ENCODE measurements around the gene HPS1.
A peak's percentile ranks its signal among the peaks of the same experiment; 100 is the strongest.
"Not testable (repeated sequence)": the region's sequence is repeated elsewhere in the genome, so short reads cannot be mapped to it uniquely, and the experiment has no call there.

HPS1 gene

DNA sequence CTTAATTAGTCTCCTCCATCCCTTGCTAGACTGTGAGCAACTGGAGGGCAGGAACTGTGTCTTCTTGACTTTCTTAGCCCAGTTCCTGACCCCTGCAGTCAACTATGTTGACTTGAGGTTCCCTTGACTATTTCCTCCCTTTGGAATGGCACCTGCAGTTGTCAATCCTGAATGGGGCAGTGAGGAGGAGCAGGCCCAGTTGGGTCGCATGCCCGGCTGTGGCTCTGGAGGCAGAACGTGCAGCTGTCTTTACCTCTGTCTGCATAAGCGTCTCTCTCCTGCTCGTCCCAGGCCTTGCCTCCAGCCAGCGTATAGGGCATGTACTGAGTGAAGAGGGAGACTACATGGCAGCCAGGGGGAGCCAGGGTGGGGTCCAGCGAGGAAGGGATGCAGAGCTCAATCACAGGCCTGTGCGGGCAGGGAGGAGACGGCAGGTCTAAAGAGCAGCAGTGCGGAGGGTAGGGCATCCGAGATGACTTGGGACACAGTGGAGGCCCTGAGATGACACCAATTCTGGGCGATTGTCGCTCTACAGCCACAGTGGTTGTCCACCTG lies 58.6 kb downstream of the HPS1 start:
- no peak for DNase-seq

DNA sequence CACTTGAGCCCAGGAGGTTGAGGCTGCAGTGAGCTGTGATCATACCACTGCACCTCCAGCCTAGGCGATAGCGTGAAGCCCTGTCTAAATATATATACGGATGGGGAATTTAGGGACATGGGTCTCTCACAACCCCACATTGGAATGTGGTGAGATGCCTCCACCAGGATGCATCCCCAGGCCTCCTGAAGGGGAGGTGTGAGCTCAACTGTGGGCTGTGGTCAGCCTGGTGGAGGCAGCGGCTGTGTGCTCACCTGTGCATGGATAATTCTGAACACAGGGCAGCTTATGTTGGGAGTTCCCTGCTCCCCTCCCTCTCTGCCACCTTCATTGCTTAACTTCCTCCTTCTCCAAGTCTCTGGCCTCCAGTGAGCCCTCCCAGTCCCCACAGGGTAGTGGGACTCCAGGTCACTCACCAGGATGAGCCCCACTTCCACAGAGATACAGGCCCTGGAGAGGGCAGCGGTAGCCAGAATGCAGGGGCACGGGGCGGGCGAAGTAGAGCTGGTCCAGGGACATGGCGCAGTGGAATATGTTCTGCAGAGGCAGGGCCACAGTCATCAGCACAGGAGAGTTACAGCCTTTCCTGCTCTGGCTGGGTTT lies 62.1 kb downstream of the HPS1 start:
- DNase-seq = no peak

DNA sequence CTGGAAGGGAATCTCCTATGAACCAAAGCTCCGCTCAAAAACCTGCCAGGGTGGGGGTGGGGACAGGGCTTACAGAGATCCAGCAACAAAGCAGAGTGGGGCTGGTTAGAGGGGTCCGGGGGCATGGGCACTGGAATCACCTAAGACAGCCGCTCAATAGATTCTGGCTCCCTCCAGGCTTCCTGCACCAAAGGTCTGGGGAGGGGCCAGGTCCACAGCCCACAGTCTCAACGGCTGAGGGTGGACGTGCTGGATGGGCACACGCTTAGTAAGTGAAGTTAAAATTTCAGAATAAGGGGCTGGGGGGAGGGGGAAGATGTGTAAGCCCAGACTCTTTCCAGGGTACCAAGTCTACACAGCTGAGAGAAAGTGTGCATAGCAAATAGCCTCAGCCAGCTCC lies 62.9 kb downstream of the HPS1 start:
- no peak for DNase-seq

DNA sequence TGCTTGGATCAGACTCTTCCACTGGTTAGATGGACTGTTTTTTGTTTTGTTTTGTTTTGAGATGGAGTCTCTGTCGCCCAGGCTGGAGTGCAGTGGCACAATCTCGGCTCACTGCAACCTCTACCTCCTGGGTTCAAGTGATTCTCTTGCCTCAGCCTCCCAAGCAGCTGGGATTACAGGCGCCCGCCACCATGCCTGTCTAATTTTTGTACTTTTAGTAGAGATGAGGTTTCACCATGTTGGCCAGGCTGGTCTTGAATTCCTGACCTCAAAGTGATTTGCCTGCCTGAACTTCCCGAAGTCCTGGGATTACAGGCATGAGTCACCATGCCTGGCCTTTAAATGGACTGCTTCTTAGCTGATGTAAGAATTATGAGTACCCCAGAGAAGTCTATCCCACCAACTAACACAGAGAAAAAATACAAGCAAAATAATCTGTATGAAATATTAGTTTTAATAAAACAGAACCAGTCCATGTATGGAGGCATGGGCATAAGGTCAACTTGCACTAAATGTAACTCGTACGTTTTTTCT lies 63.5 kb downstream of the HPS1 start:
- not testable (repeated sequence) for DNase-seq

DNA sequence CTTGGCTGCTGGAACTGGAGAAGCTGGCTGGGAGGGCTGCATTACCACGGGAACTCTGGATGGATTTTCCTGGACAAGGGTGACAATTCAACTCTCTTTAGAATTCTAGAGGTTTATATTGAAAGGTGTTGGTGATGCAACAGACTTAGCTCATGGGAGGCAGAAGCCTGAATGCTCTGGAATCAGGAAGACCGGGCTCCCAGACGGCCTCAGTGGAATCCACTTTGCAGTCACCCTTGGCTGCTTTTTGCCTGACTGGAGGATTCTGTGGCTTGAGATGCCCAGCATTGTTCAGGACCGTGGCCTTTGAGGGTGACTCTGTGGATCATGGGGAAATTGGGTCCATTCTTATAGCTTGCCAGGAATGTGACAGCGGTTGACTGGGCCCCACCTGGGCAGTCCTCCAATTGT lies 64.0 kb downstream of the HPS1 start:
- no peak for DNase-seq

DNA sequence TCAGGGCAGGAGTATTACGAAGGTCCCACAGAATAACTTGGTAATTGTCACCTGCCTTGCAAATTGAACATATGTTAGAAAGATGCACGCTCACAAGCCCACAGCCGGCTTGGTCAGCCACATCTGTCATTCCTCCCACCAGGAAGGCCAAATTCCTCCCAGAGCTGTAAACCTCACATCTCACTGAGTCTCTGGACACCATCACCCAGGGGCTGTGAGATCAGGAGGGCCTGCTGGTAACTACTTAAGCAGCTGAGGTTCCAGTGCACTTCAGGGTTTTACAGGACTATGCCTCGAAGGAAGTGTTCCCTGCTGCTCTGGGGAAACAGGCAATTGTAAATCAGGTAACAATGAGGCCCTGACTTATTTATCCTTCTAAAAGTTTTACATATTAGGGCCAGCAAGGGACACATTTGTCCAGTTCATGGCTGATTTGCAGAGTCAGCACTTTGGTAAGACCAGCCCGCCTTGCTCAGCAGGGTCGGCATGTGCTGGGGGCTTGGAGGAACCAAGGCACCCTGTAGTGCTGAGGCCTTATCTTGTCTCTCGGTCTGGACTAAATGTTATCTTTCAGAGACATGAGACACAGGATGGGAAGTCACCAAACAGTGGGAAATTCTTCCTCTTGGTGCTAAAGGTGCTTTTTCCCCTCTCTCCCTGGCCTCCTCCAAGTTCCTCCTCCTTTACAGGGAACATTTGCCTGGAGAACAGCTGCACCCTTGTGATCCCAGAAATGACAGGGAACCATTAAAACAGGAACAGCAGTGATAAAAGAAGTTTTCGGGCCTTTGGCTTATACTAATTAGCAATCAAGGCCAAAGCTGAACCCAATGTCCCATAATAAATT lies 66.0 kb downstream of the HPS1 start:
- no peak for DNase-seq

DNA sequence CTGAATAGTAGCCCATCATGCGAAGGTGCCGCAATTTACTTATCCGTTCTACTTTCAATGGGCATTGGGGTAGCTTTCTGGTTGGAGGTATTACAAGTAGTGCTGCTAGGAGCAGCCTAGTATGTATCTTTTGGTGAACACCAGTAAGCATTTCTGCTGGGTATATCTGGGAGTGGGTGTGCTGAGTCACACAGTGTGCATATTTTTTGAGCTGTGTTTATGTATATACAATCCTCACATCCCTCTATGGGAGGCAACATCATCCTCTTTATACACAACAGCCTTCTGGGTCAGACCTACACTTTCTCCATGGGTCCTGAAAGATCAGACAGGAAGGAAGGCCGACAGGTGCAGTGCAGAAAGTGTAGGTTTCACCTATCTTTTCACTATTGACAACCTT lies 68.0 kb downstream of the HPS1 start:
- no peak for DNase-seq

DNA sequence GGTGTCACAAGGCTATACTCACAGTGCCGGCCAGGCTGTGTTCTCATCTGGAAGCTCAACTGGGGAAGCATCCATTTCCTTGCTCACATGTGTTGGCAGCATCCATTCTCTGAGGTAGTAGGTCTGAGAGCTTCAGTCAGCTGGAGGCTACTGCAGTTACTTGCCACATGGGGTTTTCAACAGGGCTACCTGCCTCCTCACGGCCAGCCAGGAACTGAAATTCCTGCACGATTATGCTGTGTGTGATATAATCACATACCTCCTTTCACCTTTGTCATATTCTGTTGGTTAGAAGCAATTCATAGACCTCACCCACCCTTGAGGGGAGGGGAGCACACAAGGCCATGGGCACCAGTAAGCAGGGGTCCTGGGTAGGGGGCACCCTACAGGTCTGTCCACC lies 69.2 kb downstream of the HPS1 start:
- DNase-seq = no peak

DNA sequence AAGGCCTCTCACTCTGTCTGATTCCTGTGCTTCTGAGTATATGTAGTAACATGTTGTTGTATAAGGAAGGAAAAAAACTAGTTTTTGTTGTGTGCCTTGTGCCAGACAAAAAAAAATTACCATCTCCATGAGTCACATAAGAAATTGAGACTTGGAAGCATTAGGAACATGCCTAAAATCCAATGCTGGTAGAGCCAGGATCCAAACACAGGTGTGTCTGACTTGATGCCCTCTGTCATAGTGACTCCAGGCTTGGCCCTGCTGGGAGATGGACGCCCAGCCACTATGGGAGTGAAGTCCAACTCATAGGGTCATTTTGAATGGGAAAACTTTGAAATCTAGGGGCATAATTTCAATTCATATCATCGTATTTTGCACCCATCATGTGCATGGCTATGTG lies 69.7 kb downstream of the HPS1 start:
- DNase-seq = no peak

DNA sequence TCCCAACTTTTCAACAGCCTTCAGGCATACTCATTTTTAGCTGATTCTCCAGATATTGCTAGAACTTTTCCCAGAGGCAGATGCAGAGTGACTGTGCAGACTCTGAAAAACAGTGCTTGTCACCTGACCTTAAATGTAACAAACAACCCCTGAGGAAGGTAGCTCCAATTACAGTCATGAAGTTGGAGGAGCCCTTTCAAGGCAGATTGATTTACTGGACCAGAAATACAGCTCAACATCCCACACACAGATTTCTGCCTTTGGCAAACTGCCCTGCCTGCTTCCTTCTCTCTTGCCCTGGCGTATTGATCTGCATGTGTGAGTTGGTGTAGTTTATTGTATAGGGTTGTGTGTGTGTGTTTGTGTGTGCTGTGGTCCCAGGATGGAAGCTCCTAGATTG lies 70.2 kb downstream of the HPS1 start:
- peak; percentile 8 for DNase-seq

DNA sequence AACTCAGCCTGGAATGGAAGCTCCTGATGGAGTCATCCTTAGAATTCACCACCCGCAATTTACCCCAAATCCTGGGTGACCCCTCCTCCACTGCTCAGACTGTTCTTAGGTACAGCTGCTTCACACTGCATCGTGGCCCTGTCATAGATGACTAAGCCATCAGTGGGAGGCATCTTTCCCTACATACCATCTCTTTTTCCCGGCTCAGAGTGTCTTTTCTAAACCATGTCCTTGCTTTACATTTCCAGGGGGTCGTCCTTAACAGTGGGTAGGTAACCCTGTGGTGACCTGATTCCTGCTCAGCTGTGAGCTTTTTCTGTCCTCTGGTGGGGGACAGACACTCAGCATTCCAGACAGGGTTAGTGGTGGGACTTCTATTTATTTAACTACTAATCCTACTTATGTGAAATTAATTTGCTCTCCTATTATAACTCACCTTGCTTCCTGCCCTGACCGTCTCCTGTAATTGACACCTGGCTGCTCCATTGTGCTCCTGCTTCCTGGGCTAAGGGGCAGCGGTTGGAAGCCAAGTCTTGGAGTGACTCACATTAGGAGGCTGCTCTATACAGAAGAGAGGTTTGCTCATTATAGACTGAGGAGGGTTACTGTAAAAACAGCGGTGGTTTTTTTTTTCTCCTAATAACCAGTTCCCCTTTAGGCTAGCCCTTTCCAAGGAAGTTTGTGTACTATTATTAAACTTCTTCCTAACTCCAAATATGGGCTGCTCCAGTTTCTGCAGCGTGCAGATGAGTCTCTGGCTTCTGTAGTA lies 72.3 kb downstream of the HPS1 start:
- peak; percentile 16 for DNase-seq

DNA sequence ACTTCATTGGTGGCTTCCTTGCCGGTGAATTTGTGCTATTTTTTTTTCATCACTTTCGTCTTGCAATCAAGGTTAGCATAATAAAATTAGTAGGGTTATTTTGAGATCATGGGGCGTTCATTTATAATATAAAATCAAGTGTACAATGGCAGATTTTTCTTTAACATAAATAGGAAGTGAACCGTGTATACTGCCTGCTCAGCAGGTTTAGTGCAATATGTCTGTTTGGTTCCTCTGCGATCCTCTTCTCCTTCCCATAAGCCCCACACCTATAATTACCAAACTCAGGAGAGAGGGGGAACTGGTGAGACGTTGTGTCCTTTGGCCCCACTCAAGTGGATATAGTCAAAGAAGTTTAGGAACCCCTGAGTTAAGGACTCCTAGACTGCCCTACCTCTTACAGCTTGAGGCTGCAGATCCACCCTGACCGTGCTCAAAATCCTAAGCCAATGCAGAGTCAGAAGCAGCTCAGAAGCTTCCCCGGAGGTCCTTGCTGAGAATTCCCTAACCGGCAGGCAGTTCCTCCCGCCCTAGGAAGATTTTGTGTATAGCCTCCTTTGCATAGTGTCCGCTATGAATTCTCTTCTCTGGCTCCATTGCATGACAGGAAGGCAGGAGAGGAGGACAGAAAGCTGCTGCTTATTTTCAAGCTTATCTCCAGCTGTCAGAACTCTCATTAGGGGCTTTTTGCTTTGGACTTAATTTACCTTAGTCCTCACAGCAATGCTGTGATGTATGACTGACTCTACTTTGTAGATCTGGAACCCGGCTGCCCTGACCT lies 73.3 kb downstream of the HPS1 start:
- no peak for DNase-seq

DNA sequence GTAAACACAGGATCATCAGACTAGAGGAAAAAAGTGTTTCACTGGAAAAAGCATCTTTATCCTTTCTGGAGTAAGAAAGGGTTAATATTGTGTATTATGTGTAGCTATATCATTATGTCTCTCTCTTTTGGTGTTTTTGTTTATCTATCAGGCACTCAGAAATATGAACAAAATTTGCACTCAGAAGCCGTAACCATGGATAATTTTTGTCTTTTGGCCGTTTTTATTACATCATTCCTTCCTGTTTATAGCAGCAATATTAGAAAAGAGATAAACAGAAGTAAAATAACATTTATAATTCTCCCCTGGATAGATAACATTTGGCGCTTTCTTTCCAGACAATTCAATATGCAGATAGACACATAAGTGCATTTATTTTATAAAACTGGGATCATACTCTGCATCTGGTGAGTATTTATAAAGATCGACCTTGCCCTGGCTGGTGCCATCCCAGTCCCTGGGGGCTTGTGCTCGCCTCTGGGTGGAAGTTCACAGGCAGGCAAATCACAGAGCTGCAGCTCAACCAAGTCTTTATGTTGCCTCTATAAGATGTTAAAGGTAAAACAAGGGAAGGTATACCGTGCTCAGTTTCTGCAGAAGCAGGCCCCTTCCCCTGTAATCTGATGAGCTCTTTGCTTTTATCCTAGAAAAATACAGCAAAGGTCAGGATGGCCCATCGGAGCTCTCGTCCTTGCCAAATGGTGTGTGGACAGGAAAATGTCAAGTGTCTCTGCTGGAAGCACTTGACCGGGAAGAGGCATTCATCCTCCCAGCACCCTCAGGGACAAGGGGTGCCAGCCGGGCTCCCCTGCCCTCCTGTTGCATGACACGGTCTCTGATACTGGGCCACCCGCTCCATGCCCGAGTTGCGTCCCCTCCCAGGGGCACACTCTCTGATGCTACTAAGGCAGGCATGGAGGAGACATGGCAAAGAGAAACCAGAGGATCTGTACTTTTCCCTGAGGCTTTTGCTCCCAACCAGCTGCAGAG lies 75.6 kb downstream of the HPS1 start:
- DNase-seq = no peak

DNA sequence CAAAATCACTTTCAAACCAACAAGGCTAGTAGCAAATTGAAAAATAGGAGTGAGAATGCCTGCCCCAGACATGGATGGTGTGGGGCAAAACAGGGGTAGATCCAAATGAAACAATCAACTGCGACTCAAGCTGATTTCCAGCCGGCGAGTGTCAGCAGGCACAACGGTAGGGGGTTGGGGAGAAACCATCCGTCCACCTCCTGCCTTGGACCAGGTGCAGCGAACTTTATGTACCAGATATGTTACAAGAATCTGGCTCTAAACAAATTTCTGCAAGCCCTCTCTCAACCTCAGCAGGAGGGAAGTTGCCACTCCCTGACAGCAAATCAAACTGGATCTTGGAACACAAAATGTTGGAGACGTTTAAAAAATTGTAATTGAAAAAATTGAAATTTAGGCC lies 76.9 kb downstream of the HPS1 start:
- DNase-seq = no peak

DNA sequence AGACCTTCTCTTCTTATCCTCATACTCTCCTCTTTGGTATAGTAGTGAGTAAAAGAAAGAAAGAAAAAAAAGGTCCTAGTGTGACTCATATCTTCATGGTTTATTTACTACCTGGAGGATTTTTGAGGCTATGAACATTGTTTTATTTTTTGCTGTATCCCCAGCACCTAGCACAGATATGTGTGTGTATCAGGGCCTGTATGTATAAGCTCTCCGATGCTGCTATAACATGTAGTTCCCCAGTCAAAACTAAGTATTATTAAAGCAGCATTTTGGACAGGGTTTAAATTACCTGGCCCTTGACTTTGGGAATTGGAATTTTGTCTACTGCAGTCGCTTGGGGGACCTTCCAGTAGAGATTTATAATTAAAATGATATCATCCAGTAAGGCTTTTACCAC lies 78.1 kb downstream of the HPS1 start:
- no peak for DNase-seq

DNA sequence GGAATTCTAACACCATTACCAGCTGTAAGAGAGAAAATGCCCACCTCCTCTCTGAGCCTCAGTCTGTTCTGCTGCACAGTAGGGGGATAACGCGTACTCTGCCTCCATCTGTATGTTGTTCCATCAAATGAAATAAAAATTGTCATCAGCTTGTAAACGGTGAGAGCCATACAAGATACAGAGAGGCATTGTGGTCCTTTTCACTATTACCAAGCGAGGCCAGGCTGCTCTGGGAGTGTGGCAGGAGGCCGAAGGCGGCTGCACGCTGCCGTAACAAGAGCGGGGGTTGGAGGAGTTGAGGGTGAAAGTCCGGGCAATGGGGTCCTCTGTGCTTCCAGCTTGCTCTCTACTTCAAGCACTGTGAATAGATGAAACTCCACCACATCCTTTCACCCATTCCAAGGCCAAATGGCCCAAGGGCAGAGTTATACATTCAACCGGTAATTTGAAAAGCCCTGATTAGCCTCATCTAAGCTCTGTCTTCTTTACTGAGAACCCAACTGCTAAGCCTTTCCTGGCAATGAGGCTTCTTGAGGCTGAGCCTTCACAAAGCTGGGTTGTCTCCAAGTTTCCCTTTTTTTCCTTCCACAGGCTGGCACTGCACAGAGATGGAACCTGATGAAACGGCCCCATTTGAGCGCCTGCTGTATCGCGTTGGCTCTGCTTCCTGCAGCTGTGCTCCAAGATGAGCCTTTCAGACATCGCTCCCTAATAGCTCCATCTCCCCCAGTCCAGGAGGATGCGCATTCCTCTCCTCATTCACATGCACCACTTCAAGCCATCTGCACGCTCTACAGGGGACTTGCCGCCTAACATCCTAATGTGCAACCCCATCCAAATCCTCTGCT lies 78.9 kb downstream of the HPS1 start:
- no peak for DNase-seq
